Amniotic stem cell (primary cell): ENCODE measurements around the gene ALDH9A1.
A peak's percentile ranks its signal among the peaks of the same experiment; 100 is the strongest.
"Not testable (repeated sequence)": the region's sequence is repeated elsewhere in the genome, so short reads cannot be mapped to it uniquely, and the experiment has no call there.

Experiments used
- DNase-seq: peaks from one replicate; lab custom pipeline; 2025; lab: John Stamatoyannopoulos, UW

ALDH9A1 gene

GRCh38 chr1:165697881-165698760 is at the start of gene ALDH9A1:
ALDH9A1 (minus strand) TSS chr1:165698562; CDS start chr1:165698558, 4 bp downstream.
- DNase-seq, result peak; percentile 31

GRCh38 chr1:165747632-165748447 is 49.5 kb upstream of the ALDH9A1 start:
- DNase-seq, result no peak

- DNase-seq, result not testable (repeated sequence)
These were observed 46.6 kb upstream of the ALDH9A1 start for GRCh38 chr1:165744913-165745312.

- no peak for DNase-seq
These were observed 43.8 kb upstream of the ALDH9A1 start for GRCh38 chr1:165742194-165742593.

GRCh38 chr1:165738794-165739193 is 40.4 kb upstream of the ALDH9A1 start:
- no peak for DNase-seq

- no peak for DNase-seq
These were observed 38.8 kb upstream of the ALDH9A1 start for GRCh38 chr1:165737196-165737595.

GRCh38 chr1:165734906-165735305 is 36.5 kb upstream of the ALDH9A1 start:
- DNase-seq, result no peak

- DNase-seq, result no peak
These were observed 28.5 kb upstream of the ALDH9A1 start for GRCh38 chr1:165726841-165727240.

- DNase-seq, result no peak
These were observed 27.8 kb upstream of the ALDH9A1 start for GRCh38 chr1:165726169-165726568.

- peak; percentile 36 for DNase-seq
These were observed 19.7 kb upstream of the ALDH9A1 start for GRCh38 chr1:165717918-165718515.

- not testable (repeated sequence) for DNase-seq
These were observed 18.1 kb upstream of the ALDH9A1 start for GRCh38 chr1:165716265-165717051.

GRCh38 chr1:165712764-165713163 is 14.4 kb upstream of the ALDH9A1 start:
- no peak for DNase-seq

GRCh38 chr1:165707984-165708706 is 9.8 kb upstream of the ALDH9A1 start:
- no peak for DNase-seq

- no peak for DNase-seq
These were observed 5.3 kb upstream of the ALDH9A1 start for GRCh38 chr1:165703648-165704047.

- not testable (repeated sequence) for DNase-seq
These were observed 3.6 kb upstream of the ALDH9A1 start for GRCh38 chr1:165701922-165702321.

GRCh38 chr1:165699577-165699976 is 1.2 kb upstream of the ALDH9A1 start:
- DNase-seq, result no peak

- DNase-seq, result no peak
These were observed 345 bp upstream of the ALDH9A1 start for GRCh38 chr1:165698761-165699052.

GRCh38 chr1:165697491-165697880 is 876 bp downstream of the ALDH9A1 start:
- DNase-seq, result no peak

- DNase-seq, result peak; percentile 69
These were observed 1.7 kb downstream of the ALDH9A1 start for GRCh38 chr1:165696625-165697100.

- DNase-seq, result no peak
These were observed 3.3 kb downstream of the ALDH9A1 start for GRCh38 chr1:165695031-165695430.

- DNase-seq, result no peak
These were observed 10.3 kb downstream of the ALDH9A1 start for GRCh38 chr1:165688046-165688445.
